IMR-90 (cell line): ENCODE results near the gene SPAG16. TPM values are rescaled to one million over a fixed set of nuclear protein-coding genes. Genes with fewer than 3 reads are reported as not detected.

ENCODE experiments used
- ATAC-seq: fragments of 200-7000 bp; cut with Tn5 transposase; 2 replicates; pipeline ENCODE4 v1.9.1; 2020; ENCODE audit warnings: low read depth, mild to moderate bottlenecking, moderate library complexity
- BruUV-seq: library from RNA; stranded (reverse); fragments of 400-500 nt; replicated peaks from 2 replicates; lab custom pipeline; 2021; lab: Mats Ljungman, UMichigan
- CTCF ChIA-PET: fragments of 300-600 bp; formaldehyde crosslinking; extraction: SDS; loops from one replicate; lab custom pipeline; 2021; ENCODE audit warnings: antibody characterized with exemption; lab: Yijun Ruan, JAX
- POLR2A ChIA-PET: fragments of 300-600 bp; sonication (Branson Sonifier 250); formaldehyde crosslinking; loops from one replicate; lab custom pipeline; 2022; ENCODE audit warnings: antibody characterized with exemption; ENCODE audit not compliant: unreplicated experiment; lab: Charles Lee
- DNase-seq: peaks from one replicate; pipeline ENCODE4 v3.0.0; 2013
- H2AFZ ChIP-seq: replicated peaks from 2 replicates; pipeline ENCODE3; 2013; ENCODE audit warnings: low read length, mild to moderate bottlenecking; ENCODE audit not compliant: poor library complexity
- H2AK5ac ChIP-seq: 2 replicates; pipeline ENCODE4 v1.6.1; 2013; ENCODE audit warnings: low read depth, low read length, inconsistent platforms
- H2AK9ac ChIP-seq: replicated peaks from 2 replicates; pipeline ENCODE3; 2013; ENCODE audit warnings: mild to moderate bottlenecking, low read depth, low read length, moderate library complexity; ENCODE audit not compliant: poor library complexity
- H2BK120ac ChIP-seq: 2 replicates; pipeline ENCODE4 v1.6.1; 2013; ENCODE audit warnings: low read depth, low read length, inconsistent platforms
- H2BK15ac ChIP-seq: 3 replicates; pipeline ENCODE4 v1.6.1; 2013; ENCODE audit warnings: low read depth, low read length, inconsistent platforms
- H2BK20ac ChIP-seq: 2 replicates; pipeline ENCODE4 v1.6.1; 2013; ENCODE audit warnings: low read depth, mild to moderate bottlenecking, inconsistent platforms, low read length, moderate library complexity
- H2BK5ac ChIP-seq: 2 replicates; pipeline ENCODE4 v1.6.1; 2013; ENCODE audit warnings: mild to moderate bottlenecking, low read depth, low read length, inconsistent platforms; ENCODE audit not compliant: poor library complexity, severe bottlenecking
- H3K14ac ChIP-seq: replicated peaks from 2 replicates; pipeline ENCODE4 v1.6.1; 2013; ENCODE audit warnings: low read depth, low read length, inconsistent platforms
- H3K18ac ChIP-seq: 2 replicates; pipeline ENCODE4 v1.6.1; 2013; ENCODE audit warnings: low read depth, low read length, control low read depth
- H3K23ac ChIP-seq: 2 replicates; pipeline ENCODE4 v1.6.1; 2013; ENCODE audit warnings: low read depth, low read length, inconsistent platforms
- H3K27ac ChIP-seq: 2 replicates; pipeline ENCODE4 v1.5.1; 2013; ENCODE audit warnings: mild to moderate bottlenecking, control low read depth, low read length; ENCODE audit not compliant: insufficient read depth
- H3K27me3 ChIP-seq: 2 replicates; pipeline ENCODE4 v1.6.1; 2013; ENCODE audit warnings: low read length; ENCODE audit not compliant: control insufficient read depth, insufficient read depth
- H3K36me3 ChIP-seq: 2 replicates; pipeline ENCODE4 v1.6.1; 2013; ENCODE audit warnings: low read length, mixed read lengths; ENCODE audit not compliant: control insufficient read depth, insufficient read depth
- H3K4ac ChIP-seq: 2 replicates; pipeline ENCODE4 v1.6.1; 2013; ENCODE audit warnings: low read depth, low read length, inconsistent platforms
- H3K4me1 ChIP-seq: 2 replicates; pipeline ENCODE4 v1.6.1; 2013; ENCODE audit warnings: low read length, mixed read lengths; ENCODE audit not compliant: control insufficient read depth, insufficient read depth
- H3K4me2 ChIP-seq: 2 replicates; pipeline ENCODE4 v1.6.1; 2013; ENCODE audit warnings: low read depth, mild to moderate bottlenecking, control low read depth, low read length, moderate library complexity
- H3K4me3 ChIP-seq: 2 replicates; pipeline ENCODE4 v1.5.1; 2013; ENCODE audit warnings: low read depth, mild to moderate bottlenecking, control low read depth, low read length, moderate library complexity; ENCODE audit not compliant: insufficient read depth
- H3K56ac ChIP-seq: 2 replicates; pipeline ENCODE4 v1.6.1; 2013; ENCODE audit warnings: low read length, inconsistent platforms; ENCODE audit not compliant: insufficient read depth; ENCODE audit errors: extremely low read depth
- H3K79me1 ChIP-seq, 2 experiments: 2 replicates each; pipeline ENCODE4 v1.6.1; 2013; ENCODE audit warnings: low read length in 2 of 2, inconsistent platforms in 1 of 2, low read depth in 1 of 2
- H3K9ac ChIP-seq: 2 replicates; pipeline ENCODE4 v1.6.1; 2013; ENCODE audit warnings: low read depth, low read length, control low read depth
- H3K9me1 ChIP-seq: 2 replicates; pipeline ENCODE4 v1.6.1; 2013; ENCODE audit warnings: low read length, inconsistent platforms; ENCODE audit not compliant: insufficient read depth
- H3K9me3 ChIP-seq: 2 replicates; pipeline ENCODE4 v1.6.1; 2013; ENCODE audit warnings: low read length; ENCODE audit not compliant: control insufficient read depth, insufficient read depth
- H4K20me1 ChIP-seq: 2 replicates; pipeline ENCODE4 v1.6.1; 2013; ENCODE audit warnings: low read length, inconsistent platforms; ENCODE audit not compliant: insufficient read depth
- H4K5ac ChIP-seq: 2 replicates; pipeline ENCODE4 v1.6.1; 2013; ENCODE audit warnings: mild to moderate bottlenecking, low read depth, low read length, control low read depth
- H4K8ac ChIP-seq, 2 experiments: 2 replicates each; pipeline ENCODE4 v1.6.1; 2013; ENCODE audit warnings: low read depth in 2 of 2, low read length in 2 of 2, control low read depth in 1 of 2, inconsistent platforms in 1 of 2
- H4K91ac ChIP-seq: 2 replicates; pipeline ENCODE4 v1.6.1; 2013; ENCODE audit warnings: low read depth, low read length, inconsistent platforms; ENCODE audit not compliant: insufficient read depth
- BHLHE40 ChIP-seq: fragments of 150-350 bp; IDR thresholded peaks from 2 replicates; pipeline ENCODE4 v1.6.1; 2016; ENCODE audit warnings: mild to moderate bottlenecking, low read depth, low read length
- CEBPB ChIP-seq: IDR thresholded peaks from 2 replicates; pipeline ENCODE4 v1.6.1; 2012; ENCODE audit warnings: low read depth, low read length, improper control_type of control experiment
- CHD1 ChIP-seq: IDR thresholded peaks from 2 replicates; pipeline ENCODE4 v1.6.1; 2012; ENCODE audit warnings: low read depth, low read length, improper control_type of control experiment
- CTCF ChIP-seq: conservative IDR thresholded peaks from 2 replicates; pipeline ENCODE4 v1.5.1; 2012; ENCODE audit warnings: mild to moderate bottlenecking, low read depth, low read length, improper control_type of control experiment
- ELK1 ChIP-seq: fragments of 150-350 bp; IDR thresholded peaks from 2 replicates; pipeline ENCODE4 v1.6.1; 2016; ENCODE audit warnings: low read depth, mild to moderate bottlenecking, low read length, moderate library complexity, borderline replicate concordance
- FOS ChIP-seq: fragments of 150-350 bp; IDR thresholded peaks from 2 replicates; pipeline ENCODE4 v1.6.1; 2016; ENCODE audit warnings: low read depth, low read length
- MAFK ChIP-seq: IDR thresholded peaks from 2 replicates; pipeline ENCODE4 v1.6.1; 2012; ENCODE audit warnings: low read depth, low read length, improper control_type of control experiment
- MAZ ChIP-seq: IDR thresholded peaks from 2 replicates; pipeline ENCODE4 v1.6.1; 2012; ENCODE audit warnings: low read depth, mild to moderate bottlenecking, low read length, improper control_type of control experiment, moderate library complexity, borderline replicate concordance
- MXI1 ChIP-seq: IDR thresholded peaks from 2 replicates; pipeline ENCODE4 v1.6.1; 2012; ENCODE audit warnings: low read depth, mild to moderate bottlenecking, low read length, moderate library complexity, borderline replicate concordance
- NFE2L2 ChIP-seq: fragments of 150-350 bp; IDR thresholded peaks from 2 replicates; pipeline ENCODE4 v1.6.1; 2016; ENCODE audit warnings: low read depth, mild to moderate bottlenecking, low read length
- POLR2A ChIP-seq: IDR thresholded peaks from 2 replicates; pipeline ENCODE4 v1.6.1; 2012; ENCODE audit warnings: mild to moderate bottlenecking, low read depth, low read length
- RAD21 ChIP-seq: IDR thresholded peaks from 2 replicates; pipeline ENCODE4 v1.6.1; 2012; ENCODE audit warnings: low read length, improper control_type of control experiment
- RCOR1 ChIP-seq: IDR thresholded peaks from 2 replicates; pipeline ENCODE4 v1.6.1; 2012; ENCODE audit warnings: mild to moderate bottlenecking, low read length, improper control_type of control experiment; ENCODE audit not compliant: insufficient replicate concordance
- RFX5 ChIP-seq: IDR thresholded peaks from 2 replicates; pipeline ENCODE4 v1.8.0; 2012; ENCODE audit warnings: low read depth, mild to moderate bottlenecking, low read length, moderate library complexity
- SMC3 ChIP-seq: fragments of 150-350 bp; IDR thresholded peaks from 2 replicates; pipeline ENCODE4 v1.6.1; 2016; ENCODE audit warnings: low read depth, mild to moderate bottlenecking, antibody characterized with exemption, low read length, moderate library complexity
- USF2 ChIP-seq: fragments of 150-350 bp; IDR thresholded peaks from 2 replicates; pipeline ENCODE4 v1.6.1; 2017; ENCODE audit warnings: mild to moderate bottlenecking, antibody characterized with exemption, low read length, low read depth
- WGBS, 2 experiments: methylation state at CpG; one replicate each; pipeline versions ENCODE4 v1.1.5 to v1.1.7; 2013; ENCODE audit warnings: missing lambda C conversion rate in 2 of 2; ENCODE audit not compliant: insufficient read length in 1 of 2; ENCODE audit errors: extremely low coverage in 2 of 2; 5-methylcytosine and 5-hydroxymethylcytosine counted together
- dilution Hi-C: fragments of 300-500 bp; cut with HindIII; formaldehyde crosslinking; loops from one replicate; pipeline ENCODE4 v1.14.3; 2018; ENCODE audit warnings: low sequenced_read_pairs; ENCODE audit not compliant: unreplicated experiment
- in situ Hi-C: fragments of 300-500 bp; cut with MboI; formaldehyde crosslinking; loops from 3 replicates; pipeline ENCODE4 v1.14.3; 2019; ENCODE audit warnings: low sequenced_read_pairs, inconsistent platforms, mixed read lengths
- intact Hi-C: fragments of 100-400 bp; cut with micrococcal nuclease; formaldehyde crosslinking; loops from 2 replicates; pipeline ENCODE4 v1.10.0; 2022
- polyA plus RNA-seq, 3 experiments: library from polyadenylated mRNA; depleted of rRNA; stranded (reverse); fragments of >200 nt; gene quantifications; 2 replicates each; pipeline ENCODE4 v1.2.3, GENCODE V29; 2012; ENCODE audit warnings: low replicate concordance in 1 of 3
- total RNA-seq: library from RNA; depleted of rRNA; stranded (reverse); fragments of >200 nt; gene quantifications from 2 replicates; pipeline ENCODE4 v1.2.3, GENCODE V29; 2012

SPAG16 gene
- total and polyA plus RNA-seq, 2 of the 4 experiments (the other 2 are of a cell fraction): 7.3 to 13.5 TPM

GRCh38 chr2:214192711-214193110 is 908.4 kb downstream of the SPAG16 start:
- H2BK20ac ChIP-seq: peak overlapping the region; percentile 50; the same call in 1 of the 2 replicates
- no peaks in the 10 kb centered on the region for H3K9me1 ChIP-seq
- H3K4me1 ChIP-seq: peaks cover 2% of the 10 kb centered on the region; the same call in 1 of the 2 replicates
- no peak overlapping the region for H3K4me3 ChIP-seq
- no peak overlapping the region for H3K4me2 ChIP-seq
- H4K8ac ChIP-seq: no peak overlapping the region
- ChIA-PET CTCF (interaction anchor here (0.9 kb wide), 1 partner anchor 16 kb away, joined by 3 read pairs; no protein-coding TSS in a partner anchor), POLR2A (no interaction called here)
- H3K27ac ChIP-seq: no peak overlapping the region
- no peak overlapping the region for H3K14ac ChIP-seq
- TF ChIP-seq FOS (no peak), CHD1 (no peak), RCOR1 (no peak), MAZ (no peak), RFX5 (no peak), MXI1 (no peak), RAD21 (no peak), SMC3 (no peak), POLR2A (no peak), CTCF (no peak), ELK1 (no peak), CEBPB (no peak), BHLHE40 (no peak), USF2 (no peak), MAFK (no peak), NFE2L2 (no peak)
- H3K23ac ChIP-seq: no peak overlapping the region
- no peak overlapping the region for H2AFZ ChIP-seq
- no peak overlapping the region; the same call in 1 of the 2 replicates for H3K18ac ChIP-seq
- no peaks in the 10 kb centered on the region for H4K20me1 ChIP-seq
- no TSS peak for BruUV-seq
- peak overlapping the region; percentile 74; the same call in 1 of the 2 replicates for H4K5ac ChIP-seq
- no peak overlapping the region for H2BK5ac ChIP-seq
- no peak overlapping the region for H2BK15ac ChIP-seq
- no peaks in the 10 kb centered on the region for H3K9me3 ChIP-seq
- no peak overlapping the region for H3K56ac ChIP-seq
- no peak overlapping the region for H2AK9ac ChIP-seq
- DNase-seq (peak; percentile 4), ATAC-seq (no peak)
- no peak overlapping the region for H3K9ac ChIP-seq
- H3K36me3 ChIP-seq: no peaks in the 10 kb centered on the region
- no peak overlapping the region for H2BK120ac ChIP-seq
- no peak overlapping the region for H2AK5ac ChIP-seq
- dilution Hi-C loops: no loop called here
- no peaks in the 10 kb centered on the region for H3K27me3 ChIP-seq
- no peak overlapping the region for H4K91ac ChIP-seq
- intact Hi-C loops: no loop called here
- WGBS, 2 experiments: no CpG with 5 or more reads among the region's 3 CpGs
- H3K79me1 ChIP-seq: no peaks in the 10 kb centered on the region
- no peak overlapping the region; the same call in 1 of the 2 replicates for H3K4ac ChIP-seq
- in situ Hi-C loops: no loop called here
